ENCODE data around the gene ST8SIA4.

ST8SIA4 gene

DNA sequence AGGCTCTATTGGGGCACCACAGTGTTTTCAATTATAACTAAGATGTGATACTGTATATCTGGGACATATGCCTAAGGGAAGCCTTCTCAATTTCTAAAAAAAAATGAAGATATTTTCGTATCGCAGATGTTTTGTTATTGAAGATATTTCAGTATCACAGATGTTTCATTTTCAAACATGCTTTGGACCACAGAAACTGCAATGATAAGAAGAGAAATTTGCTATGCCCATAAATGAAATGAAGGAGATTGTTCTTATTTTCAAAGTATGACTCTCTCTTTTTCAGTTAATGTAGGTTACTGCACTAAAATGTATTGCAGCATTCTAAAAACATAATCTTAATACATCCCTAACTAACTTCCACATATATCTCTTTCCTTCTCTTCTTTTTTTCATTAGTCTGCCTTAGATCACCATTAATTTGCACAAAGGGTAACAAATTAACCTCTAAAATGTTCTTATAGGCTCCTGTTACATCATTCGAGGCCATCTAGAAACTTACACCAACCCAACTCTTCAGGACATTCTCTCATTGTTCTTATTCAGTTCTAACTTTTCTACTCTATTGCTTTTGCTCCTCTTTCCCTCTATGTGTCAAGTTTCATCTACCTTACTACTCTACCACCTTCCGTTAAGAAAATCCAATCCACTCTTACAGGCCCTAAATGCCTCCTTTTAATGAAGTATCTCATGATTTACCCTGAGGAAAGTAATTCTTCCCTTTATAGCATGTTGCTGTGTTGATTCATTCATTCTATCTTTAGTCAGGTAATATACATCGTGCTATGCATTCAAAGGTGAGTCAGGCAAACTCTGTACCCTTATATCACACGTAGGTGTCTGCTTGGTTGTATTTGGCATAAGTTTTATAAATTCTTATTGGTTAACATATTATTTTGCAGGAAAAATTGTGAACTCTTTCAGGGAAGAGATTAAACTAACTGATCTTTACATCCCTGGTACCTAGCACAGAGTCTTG, 70.5 kb downstream of the ST8SIA4 start:
- no peaks in the 10 kb centered on the region for H3K36me3 ChIP-seq (ENCODE audit: control insufficient read depth, insufficient read depth, low read length)
- 89 to 92% methylated on average over 3 to 6 of the region's 6 CpGs for WGBS, 2 experiments
- no peak overlapping the region for H3K4me3 ChIP-seq (ENCODE audit: insufficient read depth, low read depth, low read length)
- no peaks in the 10 kb centered on the region for H3K27me3 ChIP-seq (ENCODE audit: control insufficient read depth, insufficient read depth, low read length, poor library complexity, severe bottlenecking)
- no peak overlapping the region for H3K27ac ChIP-seq (ENCODE audit: insufficient read depth, low read depth, low read length, poor library complexity, severe bottlenecking)
- no peaks in the 10 kb centered on the region for H3K4me1 ChIP-seq (ENCODE audit: control insufficient read depth, insufficient read depth, low read length)
- H3K9me3 ChIP-seq (ENCODE audit: control insufficient read depth, low read length) = no peaks in the 10 kb centered on the region

DNA sequence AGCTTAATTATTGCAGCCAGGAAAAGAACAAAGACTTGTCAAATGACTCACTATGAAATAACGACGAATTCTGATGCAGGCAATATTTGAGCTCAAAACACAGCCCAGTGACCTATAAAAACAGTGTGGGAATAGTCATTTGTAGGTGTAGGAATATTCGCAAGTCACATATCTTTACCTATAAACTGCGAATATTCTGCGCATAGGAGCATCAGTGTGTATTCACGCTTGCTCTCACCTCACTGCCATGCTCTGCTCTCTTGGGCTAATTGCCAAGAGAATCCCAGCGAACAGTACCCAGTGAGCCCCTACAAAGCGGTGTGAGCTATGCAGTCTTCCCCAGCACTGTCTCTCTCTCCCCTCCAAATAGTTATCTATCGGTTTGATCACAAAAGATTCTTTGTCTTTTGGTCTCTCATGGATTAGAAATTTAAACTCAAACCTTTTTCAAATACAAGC, 74.2 kb downstream of the ST8SIA4 start:
- WGBS, 2 experiments = 92% methylated on average over 9 of the region's 9 CpGs
- no peak overlapping the region for H3K4me3 ChIP-seq (ENCODE audit: insufficient read depth, low read depth, low read length)
- H3K27me3 ChIP-seq (ENCODE audit: control insufficient read depth, insufficient read depth, low read length, poor library complexity, severe bottlenecking) = no peaks in the 10 kb centered on the region
- H3K4me1 ChIP-seq (ENCODE audit: control insufficient read depth, insufficient read depth, low read length) = no peaks in the 10 kb centered on the region
- H3K36me3 ChIP-seq (ENCODE audit: control insufficient read depth, insufficient read depth, low read length) = no peaks in the 10 kb centered on the region
- H3K9me3 ChIP-seq (ENCODE audit: control insufficient read depth, low read length) = no peaks in the 10 kb centered on the region
- H3K27ac ChIP-seq (ENCODE audit: insufficient read depth, low read depth, low read length, poor library complexity, severe bottlenecking) = no peak overlapping the region

- H3K4me3 ChIP-seq (ENCODE audit: insufficient read depth, low read depth, low read length) = no peak overlapping the region
- 87 to 91% methylated on average over 7 of the region's 7 CpGs for WGBS, 2 experiments
- no peak overlapping the region for H3K27ac ChIP-seq (ENCODE audit: insufficient read depth, low read depth, low read length, poor library complexity, severe bottlenecking)
- H3K27me3 ChIP-seq (ENCODE audit: control insufficient read depth, insufficient read depth, low read length, poor library complexity, severe bottlenecking) = no peaks in the 10 kb centered on the region
- H3K4me1 ChIP-seq (ENCODE audit: control insufficient read depth, insufficient read depth, low read length) = no peaks in the 10 kb centered on the region
- H3K9me3 ChIP-seq (ENCODE audit: control insufficient read depth, low read length) = no peaks in the 10 kb centered on the region
- no peaks in the 10 kb centered on the region for H3K36me3 ChIP-seq (ENCODE audit: control insufficient read depth, insufficient read depth, low read length)
These were observed 74.8 kb downstream of the ST8SIA4 start for GRCh38 chr5:100828071-100828897.

DNA sequence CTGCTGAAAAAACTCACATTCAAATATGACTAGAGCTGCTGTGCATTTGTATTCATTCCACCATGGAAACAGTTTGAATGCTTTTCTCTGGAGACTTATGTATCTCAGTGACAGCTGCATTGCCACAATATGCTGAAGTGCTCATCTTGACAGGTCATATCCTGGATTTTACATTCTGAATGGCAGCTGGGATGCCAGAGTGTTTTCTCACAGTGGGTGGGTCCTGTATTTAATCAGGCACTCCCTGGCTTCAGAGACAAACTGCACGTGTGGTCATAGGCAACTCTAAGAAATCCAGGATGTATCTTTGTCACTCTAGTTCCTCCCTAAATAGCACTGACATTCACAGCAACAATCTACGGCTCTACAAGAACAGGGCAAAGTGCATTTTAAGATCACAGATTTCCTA, 75.6 kb downstream of the ST8SIA4 start:
- no peak overlapping the region for H3K27ac ChIP-seq (ENCODE audit: insufficient read depth, low read depth, low read length, poor library complexity, severe bottlenecking)
- WGBS, 2 experiments = 64 to 67% methylated on average over 2 of the region's 2 CpGs

DNA sequence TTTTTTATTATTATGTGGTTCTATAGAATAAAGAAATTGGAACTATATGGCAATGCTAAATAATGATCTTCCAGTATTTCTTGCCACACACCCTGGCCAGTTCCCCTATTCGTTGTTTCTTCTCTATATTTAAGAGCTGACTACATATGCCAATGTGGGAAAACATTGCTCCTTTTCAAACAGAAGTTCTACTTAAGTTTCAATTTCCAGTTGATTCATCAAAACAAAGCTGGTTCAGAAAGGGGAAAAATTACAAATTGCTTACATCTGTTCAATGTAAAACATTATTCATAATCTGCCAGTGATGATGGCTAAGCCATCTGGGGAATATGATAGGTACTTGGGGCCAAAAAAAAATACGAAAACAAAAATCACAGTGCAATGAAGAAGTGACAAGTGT, 76.9 kb downstream of the ST8SIA4 start:
- WGBS, 2 experiments = 95 to 98% methylated on average over 2 of the region's 2 CpGs
- no peak overlapping the region for H3K27ac ChIP-seq (ENCODE audit: insufficient read depth, low read depth, low read length, poor library complexity, severe bottlenecking)

More for the DNA sequence above, 75.6 kb downstream of the ST8SIA4 start:
- H3K9me3 ChIP-seq (ENCODE audit: control insufficient read depth, low read length) = no peaks in the 10 kb centered on the region
- no peak overlapping the region for H3K4me3 ChIP-seq (ENCODE audit: insufficient read depth, low read depth, low read length)
- no peaks in the 10 kb centered on the region for H3K27me3 ChIP-seq (ENCODE audit: control insufficient read depth, insufficient read depth, low read length, poor library complexity, severe bottlenecking)
- H3K36me3 ChIP-seq (ENCODE audit: control insufficient read depth, insufficient read depth, low read length) = no peaks in the 10 kb centered on the region
- H3K4me1 ChIP-seq (ENCODE audit: control insufficient read depth, insufficient read depth, low read length) = no peaks in the 10 kb centered on the region

DNA sequence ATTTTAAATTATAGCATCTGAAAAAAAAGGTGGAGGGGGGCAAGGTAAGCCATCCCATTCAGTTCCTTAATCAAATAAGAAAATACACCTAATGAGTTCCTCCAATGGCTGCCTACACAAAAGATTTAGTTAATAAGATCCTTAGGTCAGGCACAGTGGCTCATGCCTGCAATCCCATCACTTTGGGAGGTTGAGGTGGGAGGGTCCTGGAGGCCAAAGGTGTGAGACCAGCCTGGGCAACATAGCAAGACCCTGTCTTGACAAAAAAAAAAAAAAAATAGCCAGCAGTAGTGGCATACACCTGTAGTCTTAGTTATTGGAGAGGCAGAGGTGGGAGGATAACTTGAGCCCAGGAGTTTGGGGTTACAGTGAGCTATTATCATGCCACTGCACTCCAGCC, 78.4 kb downstream of the ST8SIA4 start:
- no peaks in the 10 kb centered on the region for H3K36me3 ChIP-seq (ENCODE audit: control insufficient read depth, insufficient read depth, low read length)
- H3K27ac ChIP-seq (ENCODE audit: insufficient read depth, low read depth, low read length, poor library complexity, severe bottlenecking) = no peak overlapping the region
- no peak overlapping the region for H3K4me3 ChIP-seq (ENCODE audit: insufficient read depth, low read depth, low read length)
- H3K4me1 ChIP-seq (ENCODE audit: control insufficient read depth, insufficient read depth, low read length) = no peaks in the 10 kb centered on the region
- H3K9me3 ChIP-seq (ENCODE audit: control insufficient read depth, low read length) = no peaks in the 10 kb centered on the region
- H3K27me3 ChIP-seq (ENCODE audit: control insufficient read depth, insufficient read depth, low read length, poor library complexity, severe bottlenecking) = no peaks in the 10 kb centered on the region

More for the DNA sequence above, 76.9 kb downstream of the ST8SIA4 start:
- Histone ChIP-seq H3K4me3 (ENCODE audit: insufficient read depth, low read depth, low read length) (no peak overlapping the region), H3K27me3 (ENCODE audit: control insufficient read depth, insufficient read depth, low read length, poor library complexity, severe bottlenecking) (no peaks in the 10 kb centered on the region), H3K4me1 (ENCODE audit: control insufficient read depth, insufficient read depth, low read length) (no peaks in the 10 kb centered on the region), H3K36me3 (ENCODE audit: control insufficient read depth, insufficient read depth, low read length) (no peaks in the 10 kb centered on the region), H3K9me3 (ENCODE audit: control insufficient read depth, low read length) (no peaks in the 10 kb centered on the region)

DNA sequence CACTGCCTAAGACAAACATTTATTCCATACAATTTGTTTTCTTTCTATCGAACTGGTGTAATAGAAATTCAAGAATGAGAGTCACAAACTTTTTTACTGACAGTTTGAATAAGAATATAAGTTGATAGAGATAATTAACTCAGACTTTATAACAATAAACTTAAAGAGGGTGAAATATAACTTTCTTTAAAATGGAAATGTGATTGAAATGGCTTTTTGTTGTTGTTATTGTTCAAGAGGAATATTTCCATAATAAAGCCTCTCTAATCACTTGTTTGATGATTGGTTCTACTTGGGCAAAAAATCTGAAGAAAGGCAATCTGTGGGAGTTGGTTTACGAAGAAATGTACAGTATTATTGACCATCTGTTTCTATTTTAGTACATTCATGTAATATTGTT, 79.3 kb downstream of the ST8SIA4 start:
- no peaks in the 10 kb centered on the region for H3K36me3 ChIP-seq (ENCODE audit: control insufficient read depth, insufficient read depth, low read length)
- H3K27me3 ChIP-seq (ENCODE audit: control insufficient read depth, insufficient read depth, low read length, poor library complexity, severe bottlenecking) = no peaks in the 10 kb centered on the region
- no peak overlapping the region for H3K27ac ChIP-seq (ENCODE audit: insufficient read depth, low read depth, low read length, poor library complexity, severe bottlenecking)
- H3K4me1 ChIP-seq (ENCODE audit: control insufficient read depth, insufficient read depth, low read length) = no peaks in the 10 kb centered on the region
- no peaks in the 10 kb centered on the region for H3K9me3 ChIP-seq (ENCODE audit: control insufficient read depth, low read length)
- 89 to 100% methylated on average over 1 of the region's 2 CpGs for WGBS, 2 experiments
- H3K4me3 ChIP-seq (ENCODE audit: insufficient read depth, low read depth, low read length) = no peak overlapping the region

GRCh38 chr5:100821751-100822150, 81.3 kb downstream of the ST8SIA4 start:
- no peaks in the 10 kb centered on the region for H3K9me3 ChIP-seq (ENCODE audit: control insufficient read depth, low read length)
- no peak overlapping the region for H3K4me3 ChIP-seq (ENCODE audit: insufficient read depth, low read depth, low read length)
- H3K4me1 ChIP-seq (ENCODE audit: control insufficient read depth, insufficient read depth, low read length) = no peaks in the 10 kb centered on the region
- H3K36me3 ChIP-seq (ENCODE audit: control insufficient read depth, insufficient read depth, low read length) = no peaks in the 10 kb centered on the region
- whole genome bisulfite sequencing, 2 experiments = 100% methylated on average over 1 of the region's 1 CpG; no CpG with 5 or more reads in 1 of the 2 experiments
- no peaks in the 10 kb centered on the region for H3K27me3 ChIP-seq (ENCODE audit: control insufficient read depth, insufficient read depth, low read length, poor library complexity, severe bottlenecking)
- no peak overlapping the region for H3K27ac ChIP-seq (ENCODE audit: insufficient read depth, low read depth, low read length, poor library complexity, severe bottlenecking)

- Histone ChIP-seq H3K27ac (ENCODE audit: insufficient read depth, low read depth, low read length, poor library complexity, severe bottlenecking) (no peak overlapping the region), H3K4me1 (ENCODE audit: control insufficient read depth, insufficient read depth, low read length) (no peaks in the 10 kb centered on the region)
These were observed 84.7 kb downstream of the ST8SIA4 start for GRCh38 chr5:100818340-100818739.

DNA sequence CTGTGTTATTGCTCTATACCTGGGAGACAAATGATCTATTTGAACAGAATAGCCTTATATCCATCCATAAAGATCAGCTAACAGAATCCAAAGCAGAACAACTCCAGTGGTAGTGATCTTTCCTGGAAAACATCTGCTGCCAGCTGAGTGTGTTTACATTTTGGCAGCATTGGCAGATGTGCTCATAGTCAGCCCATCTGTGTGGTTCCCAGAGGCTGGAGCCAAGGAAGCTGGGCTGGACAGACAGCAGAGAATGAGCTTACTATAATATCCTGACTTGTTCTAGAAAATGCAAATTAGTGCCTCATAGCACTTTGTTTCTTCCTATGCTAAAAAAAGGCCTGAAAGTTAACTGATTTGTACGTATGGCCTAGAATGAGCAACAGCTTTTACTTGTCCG, 99.7 kb downstream of the ST8SIA4 start:
- Histone ChIP-seq H3K9me3 (ENCODE audit: control insufficient read depth, low read length) (no peaks in the 10 kb centered on the region), H3K4me1 (ENCODE audit: control insufficient read depth, insufficient read depth, low read length) (no peaks in the 10 kb centered on the region), H3K27ac (ENCODE audit: insufficient read depth, low read depth, low read length, poor library complexity, severe bottlenecking) (no peak overlapping the region), H3K27me3 (ENCODE audit: control insufficient read depth, insufficient read depth, low read length, poor library complexity, severe bottlenecking) (no peaks in the 10 kb centered on the region), H3K36me3 (ENCODE audit: control insufficient read depth, insufficient read depth, low read length) (no peaks in the 10 kb centered on the region), H3K4me3 (ENCODE audit: insufficient read depth, low read depth, low read length) (no peak overlapping the region)
- WGBS, 2 experiments = 98 to 100% methylated on average over 2 of the region's 2 CpGs

More at GRCh38 chr5:100818340-100818739, 84.7 kb downstream of the ST8SIA4 start:
- H3K4me3 ChIP-seq (ENCODE audit: insufficient read depth, low read depth, low read length) = no peak overlapping the region
- no peaks in the 10 kb centered on the region for H3K9me3 ChIP-seq (ENCODE audit: control insufficient read depth, low read length)
- no peaks in the 10 kb centered on the region for H3K27me3 ChIP-seq (ENCODE audit: control insufficient read depth, insufficient read depth, low read length, poor library complexity, severe bottlenecking)
- no peaks in the 10 kb centered on the region for H3K36me3 ChIP-seq (ENCODE audit: control insufficient read depth, insufficient read depth, low read length)

All from ectodermal cell (in vitro differentiated cells).